GM23248 (cell line): ENCODE measurements around the gene MAP3K12. TPM values are rescaled to one million over a fixed set of nuclear protein-coding genes. Genes with fewer than 3 reads are reported as not detected.

Source experiments
- DNase-seq: peaks from one replicate; pipeline ENCODE4 v3.0.0-alpha.2; 2015
- H2AFZ ChIP-seq: fragments of 200-600 bp; sonication (generic); 2 replicates; pipeline ENCODE4 v1.6.1; 2016; ENCODE audit warnings: antibody characterized with exemption
- H3F3A ChIP-seq: fragments of 200-600 bp; sonication (generic); 2 replicates; pipeline ENCODE4 v1.6.1; 2016; ENCODE audit warnings: mild to moderate bottlenecking, antibody characterized with exemption, mixed run types; ENCODE audit not compliant: insufficient read depth
- H3K27ac ChIP-seq: fragments of 200-600 bp; sonication (generic); 2 replicates; pipeline ENCODE4 v1.5.1; 2016; ENCODE audit warnings: mild to moderate bottlenecking
- H3K27me3 ChIP-seq: fragments of 200-600 bp; sonication (generic); replicated peaks from 2 replicates; pipeline ENCODE4 v1.6.1; 2016; ENCODE audit warnings: mild to moderate bottlenecking; ENCODE audit not compliant: insufficient read depth
- H3K36me3 ChIP-seq: fragments of 200-600 bp; sonication (generic); 2 replicates; pipeline ENCODE4 v1.6.1; 2016; ENCODE audit warnings: low read depth, mild to moderate bottlenecking
- H3K4me1 ChIP-seq: fragments of 200-600 bp; sonication (generic); 2 replicates; pipeline ENCODE4 v1.6.1; 2016; ENCODE audit warnings: mild to moderate bottlenecking; ENCODE audit not compliant: insufficient read depth
- H3K4me2 ChIP-seq: fragments of 200-600 bp; sonication (generic); one replicate; pipeline ENCODE4 v1.6.1; 2016; ENCODE audit warnings: mild to moderate bottlenecking; ENCODE audit not compliant: unreplicated experiment
- H3K4me3 ChIP-seq: fragments of 200-600 bp; sonication (generic); 2 replicates; pipeline ENCODE4 v1.5.1; 2016; ENCODE audit warnings: mild to moderate bottlenecking
- H3K79me2 ChIP-seq: fragments of 200-600 bp; sonication (generic); 2 replicates; pipeline ENCODE4 v1.6.1; 2016; ENCODE audit warnings: mild to moderate bottlenecking; ENCODE audit not compliant: insufficient read depth
- H3K9ac ChIP-seq: fragments of 200-600 bp; sonication (generic); 2 replicates; pipeline ENCODE4 v1.6.1; 2016; ENCODE audit warnings: mild to moderate bottlenecking
- H3K9me2 ChIP-seq: fragments of 200-600 bp; sonication (generic); 2 replicates; pipeline ENCODE4 v1.6.1; 2016; ENCODE audit warnings: mixed run types, mild to moderate bottlenecking, moderate library complexity; ENCODE audit not compliant: insufficient read depth
- H3K9me3 ChIP-seq: fragments of 200-600 bp; sonication (generic); one replicate; pipeline ENCODE4 v1.6.1; 2017; ENCODE audit warnings: low read depth
- H4K20me1 ChIP-seq: fragments of 200-600 bp; sonication (generic); 2 replicates; pipeline ENCODE4 v1.6.0; 2016; ENCODE audit not compliant: insufficient read depth
- EZH2 ChIP-seq: fragments of 200-600 bp; sonication (generic); IDR thresholded peaks from 2 replicates; pipeline ENCODE4 v1.6.1; 2018; ENCODE audit warnings: antibody characterized with exemption, mild to moderate bottlenecking; ENCODE audit not compliant: insufficient read depth, poor library complexity, severe bottlenecking
- EZH2phosphoT487 ChIP-seq: fragments of 200-600 bp; sonication (generic); IDR thresholded peaks from 2 replicates; pipeline ENCODE4 v1.6.1; 2018; ENCODE audit warnings: antibody characterized with exemption, moderate library complexity, mild to moderate bottlenecking, low read depth; ENCODE audit not compliant: insufficient read depth
- WGBS, 2 experiments: methylation state at CpG; one replicate each; pipeline ENCODE4 v1.1.6; 2015 to 2017; ENCODE audit warnings: low lambda C conversion rate in 2 of 2, low coverage in 1 of 2; ENCODE audit errors: missing lambda C conversion rate in 2 of 2; 5-methylcytosine and 5-hydroxymethylcytosine counted together
- in situ Hi-C: fragments of 300-500 bp; cut with MboI; formaldehyde crosslinking; loops from 2 replicates; pipeline ENCODE4 v1.15.0; 2020
- polyA plus RNA-seq: library from polyadenylated mRNA; unstranded; fragments of >200 nt; fragmentation: Nextera tagmentation; extraction: Ambion mirVana; gene quantifications from 2 replicates; pipeline ENCODE4 v1.2.1, GENCODE V29; 2016
- total RNA-seq: library from RNA; depleted of rRNA; stranded (reverse); fragments of >200 nt; shearing (Covaris generic); gene quantifications from 2 replicates; pipeline ENCODE4 v1.2.3, GENCODE V29; 2014

MAP3K12 gene
- total and polyA plus RNA-seq, 2 experiments from 2014 or later: 8.7 to 37.4 TPM

DNA sequence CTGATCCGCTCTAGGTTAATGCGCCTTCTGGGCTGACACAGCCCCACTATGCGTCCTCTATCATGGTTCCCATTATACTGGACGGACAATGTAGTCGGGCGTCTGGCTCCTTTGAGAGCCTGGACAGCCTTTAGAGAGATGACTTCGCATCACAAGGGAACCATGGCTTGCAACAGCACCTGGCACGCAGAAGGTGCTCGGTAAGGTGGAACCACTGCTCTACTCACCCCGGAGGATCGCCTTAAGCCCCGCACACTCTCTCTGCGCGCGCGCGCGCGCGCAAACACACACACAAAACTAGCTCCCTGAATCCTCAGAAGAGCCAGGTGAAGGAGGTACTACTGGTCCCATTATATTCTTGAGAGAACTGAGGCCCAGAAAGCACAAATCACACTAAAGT is 7.1 kb downstream of the MAP3K12 start:
- no peak for DNase-seq
- H3K4me1 ChIP-seq: peaks cover 23% of the 10 kb centered on the region
- H3K36me3 ChIP-seq: no peaks in the 10 kb centered on the region
- no peaks in the 10 kb centered on the region for H3K9me3 ChIP-seq
- no peaks in the 10 kb centered on the region for H3K27me3 ChIP-seq
- in situ Hi-C loops: no loop called here
- 62 to 70% methylated on average over 20 of the region's 20 CpGs for WGBS, 2 experiments
- peak overlapping the region; percentile 79 for H3K9ac ChIP-seq
- H3K79me2 ChIP-seq: peaks cover 64% of the 10 kb centered on the region
- H3K9me2 ChIP-seq: no peaks in the 10 kb centered on the region
- peak overlapping the region; percentile 86 for H3K4me2 ChIP-seq
- TF ChIP-seq EZH2 (no peak), EZH2phosphoT487 (no peak)
- H3K4me3 ChIP-seq: peak overlapping the region; percentile 72
- H3F3A ChIP-seq: peaks cover 12% of the 10 kb centered on the region; the same call in 1 of the 2 replicates
- no peaks in the 10 kb centered on the region for H4K20me1 ChIP-seq
- H2AFZ ChIP-seq: peak overlapping the region; percentile 83; the same call in 1 of the 2 replicates
- peak overlapping the region; percentile 64 for H3K27ac ChIP-seq

DNA sequence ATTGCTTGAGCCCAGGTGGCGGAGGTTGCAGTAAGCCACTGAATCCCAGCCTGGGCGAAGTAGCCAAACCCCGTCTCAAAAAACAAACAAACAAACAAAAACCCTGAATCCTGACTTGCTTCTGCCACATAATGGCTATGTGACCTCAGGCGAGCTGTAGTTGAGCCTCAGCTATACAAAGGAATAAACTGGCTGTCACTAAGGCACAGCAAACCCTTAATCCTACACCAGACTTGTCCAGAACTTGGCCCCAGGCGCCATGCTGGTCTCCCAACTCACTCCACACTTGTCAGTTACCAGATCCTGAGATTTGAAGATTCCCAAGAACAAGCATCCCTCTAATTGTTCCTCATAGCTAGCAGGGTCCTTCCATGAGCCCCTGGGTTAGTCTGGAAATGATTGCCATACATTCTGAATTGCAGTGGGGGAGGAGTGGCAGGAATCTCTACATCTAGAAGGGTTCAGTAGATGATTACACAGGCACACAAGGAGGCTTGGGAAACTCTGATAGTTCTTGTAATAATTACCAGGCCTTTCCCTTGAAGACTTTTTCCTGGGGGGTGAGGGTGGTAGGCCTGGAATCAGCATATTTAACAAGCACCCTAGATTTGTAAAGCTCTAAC is 9.9 kb downstream of the MAP3K12 start:
- no peak overlapping the region for H3K27ac ChIP-seq
- TF ChIP-seq EZH2 (no peak), EZH2phosphoT487 (no peak)

DNA sequence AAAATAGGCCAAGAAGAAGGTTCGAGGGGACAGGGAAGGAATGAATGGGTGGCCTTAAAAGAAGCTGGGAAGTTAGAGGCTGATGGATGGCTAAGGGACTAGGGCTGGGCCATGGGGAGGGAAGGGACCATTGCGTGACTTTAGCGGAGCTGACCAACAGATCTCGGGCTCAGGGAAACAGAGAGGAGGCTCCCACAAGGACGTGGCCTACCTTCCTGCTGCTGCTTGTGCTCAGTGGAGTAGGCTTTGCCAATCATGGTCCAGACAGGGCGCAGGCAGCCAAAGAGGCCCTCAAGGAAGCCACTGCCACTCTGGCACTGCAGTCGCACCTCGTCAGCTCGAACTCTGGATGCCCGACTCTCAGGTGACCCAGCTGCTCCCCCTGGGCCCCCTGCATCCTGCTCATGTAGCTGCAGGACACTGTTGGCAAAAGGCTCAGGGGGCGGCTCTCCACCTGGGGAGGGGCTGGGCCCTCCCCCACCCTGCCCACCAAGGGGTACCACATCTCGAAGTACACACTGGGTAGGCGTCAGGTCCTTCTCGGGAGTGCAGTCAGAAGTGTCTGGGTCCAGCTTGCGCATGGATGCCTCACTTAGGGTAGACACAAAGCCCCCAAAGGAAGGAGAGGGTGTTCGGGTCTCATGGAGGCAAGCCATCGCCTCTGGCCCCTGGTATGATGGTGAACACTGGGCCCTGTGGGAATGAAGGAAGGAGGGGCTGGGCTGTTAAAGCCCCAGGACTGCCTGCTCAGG is 12.3 kb downstream of the MAP3K12 start:
- TF ChIP-seq EZH2phosphoT487 (no peak), EZH2 (no peak)
- no peak overlapping the region for H3K27ac ChIP-seq
- H3K36me3 ChIP-seq: peaks cover 16% of the 10 kb centered on the region
- WGBS, 2 experiments: 75 to 79% methylated on average over 17 of the region's 17 CpGs
- H3K27me3 ChIP-seq: no peaks in the 10 kb centered on the region
- peaks cover 32% of the 10 kb centered on the region for H3K79me2 ChIP-seq
- no peak overlapping the region for H3K4me3 ChIP-seq
- peaks cover 4% of the 10 kb centered on the region; the same call in 1 of the 2 replicates for H4K20me1 ChIP-seq
- no peak overlapping the region for H3K4me2 ChIP-seq
- in situ Hi-C loops: no loop called here
- H3K9ac ChIP-seq: no peak overlapping the region
- H3K9me3 ChIP-seq: no peaks in the 10 kb centered on the region
- H3K4me1 ChIP-seq: peaks cover under 1% of the 10 kb centered on the region
- H3F3A ChIP-seq: peaks cover 23% of the 10 kb centered on the region
- H3K9me2 ChIP-seq: no peaks in the 10 kb centered on the region
- no peak for DNase-seq
- H2AFZ ChIP-seq: no peak overlapping the region

More for the DNA sequence above, 9.9 kb downstream of the MAP3K12 start:
- 89 to 97% methylated on average over 5 of the region's 5 CpGs for WGBS, 2 experiments
- Histone ChIP-seq H3K79me2 (peaks cover 42% of the 10 kb centered on the region), H3K9ac (no peak overlapping the region), H3K27me3 (no peaks in the 10 kb centered on the region), H2AFZ (no peak overlapping the region), H3K9me2 (no peaks in the 10 kb centered on the region), H3K4me1 (peaks cover 9% of the 10 kb centered on the region; the same call in 1 of the 2 replicates), H4K20me1 (no peaks in the 10 kb centered on the region), H3K4me3 (no peak overlapping the region), H3K4me2 (no peak overlapping the region), H3K36me3 (no peaks in the 10 kb centered on the region), H3K9me3 (no peaks in the 10 kb centered on the region), H3F3A (peaks cover 5% of the 10 kb centered on the region)
- DNase-seq: no peak
- in situ Hi-C loops: no loop called here

DNA sequence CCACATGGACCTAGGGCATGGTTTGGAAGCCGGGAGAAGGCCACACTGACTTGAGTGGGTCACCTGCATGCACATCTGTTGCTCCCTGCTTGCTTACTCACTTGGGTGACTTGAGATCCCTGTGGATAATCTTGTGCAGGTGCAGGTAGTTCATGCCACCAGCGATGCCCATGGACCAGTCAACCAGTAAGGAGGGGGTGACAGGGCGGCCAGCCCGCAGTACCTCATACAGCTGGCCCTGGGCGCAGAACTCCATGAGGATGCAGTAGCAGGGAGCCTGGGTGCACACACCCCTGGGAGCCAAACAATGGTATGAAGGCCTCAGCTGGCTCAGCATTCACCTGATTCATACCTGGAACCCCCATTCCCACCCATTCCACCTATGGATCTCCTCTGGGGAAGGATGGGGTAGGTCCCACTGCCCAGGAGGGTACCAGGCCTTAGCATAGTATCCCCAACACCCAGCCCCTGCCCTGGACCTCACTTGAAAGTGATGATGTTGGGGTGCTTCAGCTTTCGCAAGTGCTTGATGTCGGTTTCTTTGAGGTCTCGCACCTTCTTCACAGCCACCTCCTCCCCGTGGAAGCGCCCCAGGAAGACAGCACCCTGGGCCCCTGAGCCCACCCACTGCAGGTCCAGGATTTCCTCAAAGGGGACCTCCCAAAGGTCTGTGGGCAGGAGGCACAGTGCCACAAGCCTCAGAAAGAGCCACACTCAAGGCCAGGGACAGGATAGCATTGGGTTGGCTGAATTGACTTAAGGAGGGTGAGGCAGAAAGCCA is 13.1 kb downstream of the MAP3K12 start:
- in situ Hi-C loops: no loop called here

More for the DNA sequence above, 13.1 kb downstream of the MAP3K12 start:
- Histone ChIP-seq H3K9me2 (no peaks in the 10 kb centered on the region), H3K9me3 (no peaks in the 10 kb centered on the region), H3F3A (peaks cover 31% of the 10 kb centered on the region), H3K27ac (no peak overlapping the region), H3K36me3 (peaks cover 20% of the 10 kb centered on the region), H3K4me3 (no peak overlapping the region), H3K4me1 (peaks cover 8% of the 10 kb centered on the region), H2AFZ (no peak overlapping the region), H4K20me1 (peaks cover 7% of the 10 kb centered on the region; the same call in 1 of the 2 replicates), H3K4me2 (no peak overlapping the region), H3K79me2 (peaks cover 28% of the 10 kb centered on the region), H3K9ac (no peak overlapping the region), H3K27me3 (no peaks in the 10 kb centered on the region)
- DNase-seq: no peak
- TF ChIP-seq EZH2phosphoT487 (no peak), EZH2 (no peak)
- WGBS, 2 experiments: 89 to 92% methylated on average over 10 of the region's 10 CpGs
